ENCODE measurements around the gene VWA3B.

Gene VWA3B

DNA sequence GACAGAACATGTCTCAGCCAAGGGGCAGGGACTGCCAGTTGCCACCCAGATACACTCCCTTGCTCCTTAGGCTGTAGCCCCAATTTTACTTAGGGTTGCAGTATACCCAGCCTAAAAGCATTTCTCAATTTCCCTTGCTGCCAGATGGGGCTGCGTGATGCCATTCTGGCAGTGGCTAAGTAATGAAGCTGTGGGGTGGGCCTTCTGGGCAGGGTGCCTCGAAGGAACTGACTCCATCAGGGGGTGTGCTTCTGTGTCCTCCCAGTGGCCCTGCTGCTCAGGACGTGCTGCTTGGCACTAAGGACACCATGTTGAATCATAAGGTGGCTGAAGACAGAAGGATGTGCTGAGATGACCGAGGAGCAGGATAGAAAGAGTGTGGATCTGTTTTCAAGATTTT, 74.2 kb downstream of the VWA3B start:
- no peak for TF ChIP-seq OSR1 (CRISPR knock-in tag; IDR thresholded peaks at IDR 0.05)
- no peak for TF ChIP-seq ZFP30 (CRISPR knock-in tag; IDR thresholded peaks at IDR 0.05)
- TF ChIP-seq RARB (CRISPR knock-in tag; IDR thresholded peaks at IDR 0.05): no peak
- no peak for TF ChIP-seq ZNF70 (CRISPR knock-in tag; IDR thresholded peaks at IDR 0.05)
- TF ChIP-seq, protein P1, sequence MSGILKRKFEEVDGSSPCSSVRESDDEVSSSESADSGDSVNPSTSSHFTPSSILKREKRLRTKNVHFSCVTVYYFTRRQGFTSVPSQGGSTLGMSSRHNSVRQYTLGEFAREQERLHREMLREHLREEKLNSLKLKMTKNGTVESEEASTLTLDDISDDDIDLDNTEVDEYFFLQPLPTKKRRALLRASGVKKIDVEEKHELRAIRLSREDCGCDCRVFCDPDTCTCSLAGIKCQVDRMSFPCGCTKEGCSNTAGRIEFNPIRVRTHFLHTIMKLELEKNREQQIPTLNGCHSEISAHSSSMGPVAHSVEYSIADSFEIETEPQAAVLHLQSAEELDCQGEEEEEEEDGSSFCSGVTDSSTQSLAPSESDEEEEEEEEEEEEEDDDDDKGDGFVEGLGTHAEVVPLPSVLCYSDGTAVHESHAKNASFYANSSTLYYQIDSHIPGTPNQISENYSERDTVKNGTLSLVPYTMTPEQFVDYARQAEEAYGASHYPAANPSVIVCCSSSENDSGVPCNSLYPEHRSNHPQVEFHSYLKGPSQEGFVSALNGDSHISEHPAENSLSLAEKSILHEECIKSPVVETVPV (CRISPR knock-in tag; IDR thresholded peaks at IDR 0.05): no peak
- TF ChIP-seq, protein P2, sequence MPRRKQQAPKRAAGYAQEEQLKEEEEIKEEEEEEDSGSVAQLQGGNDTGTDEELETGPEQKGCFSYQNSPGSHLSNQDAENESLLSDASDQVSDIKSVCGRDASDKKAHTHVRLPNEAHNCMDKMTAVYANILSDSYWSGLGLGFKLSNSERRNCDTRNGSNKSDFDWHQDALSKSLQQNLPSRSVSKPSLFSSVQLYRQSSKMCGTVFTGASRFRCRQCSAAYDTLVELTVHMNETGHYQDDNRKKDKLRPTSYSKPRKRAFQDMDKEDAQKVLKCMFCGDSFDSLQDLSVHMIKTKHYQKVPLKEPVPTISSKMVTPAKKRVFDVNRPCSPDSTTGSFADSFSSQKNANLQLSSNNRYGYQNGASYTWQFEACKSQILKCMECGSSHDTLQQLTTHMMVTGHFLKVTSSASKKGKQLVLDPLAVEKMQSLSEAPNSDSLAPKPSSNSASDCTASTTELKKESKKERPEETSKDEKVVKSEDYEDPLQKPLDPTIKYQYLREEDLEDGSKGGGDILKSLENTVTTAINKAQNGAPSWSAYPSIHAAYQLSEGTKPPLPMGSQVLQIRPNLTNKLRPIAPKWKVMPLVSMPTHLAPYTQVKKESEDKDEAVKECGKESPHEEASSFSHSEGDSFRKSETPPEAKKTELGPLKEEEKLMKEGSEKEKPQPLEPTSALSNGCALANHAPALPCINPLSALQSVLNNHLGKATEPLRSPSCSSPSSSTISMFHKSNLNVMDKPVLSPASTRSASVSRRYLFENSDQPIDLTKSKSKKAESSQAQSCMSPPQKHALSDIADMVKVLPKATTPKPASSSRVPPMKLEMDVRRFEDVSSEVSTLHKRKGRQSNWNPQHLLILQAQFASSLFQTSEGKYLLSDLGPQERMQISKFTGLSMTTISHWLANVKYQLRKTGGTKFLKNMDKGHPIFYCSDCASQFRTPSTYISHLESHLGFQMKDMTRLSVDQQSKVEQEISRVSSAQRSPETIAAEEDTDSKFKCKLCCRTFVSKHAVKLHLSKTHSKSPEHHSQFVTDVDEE (CRISPR knock-in tag; IDR thresholded peaks at IDR 0.05): no peak
- no peak for TF ChIP-seq SNAI2 (CRISPR knock-in tag; IDR thresholded peaks at IDR 0.05)
- TF ChIP-seq, protein P3, sequence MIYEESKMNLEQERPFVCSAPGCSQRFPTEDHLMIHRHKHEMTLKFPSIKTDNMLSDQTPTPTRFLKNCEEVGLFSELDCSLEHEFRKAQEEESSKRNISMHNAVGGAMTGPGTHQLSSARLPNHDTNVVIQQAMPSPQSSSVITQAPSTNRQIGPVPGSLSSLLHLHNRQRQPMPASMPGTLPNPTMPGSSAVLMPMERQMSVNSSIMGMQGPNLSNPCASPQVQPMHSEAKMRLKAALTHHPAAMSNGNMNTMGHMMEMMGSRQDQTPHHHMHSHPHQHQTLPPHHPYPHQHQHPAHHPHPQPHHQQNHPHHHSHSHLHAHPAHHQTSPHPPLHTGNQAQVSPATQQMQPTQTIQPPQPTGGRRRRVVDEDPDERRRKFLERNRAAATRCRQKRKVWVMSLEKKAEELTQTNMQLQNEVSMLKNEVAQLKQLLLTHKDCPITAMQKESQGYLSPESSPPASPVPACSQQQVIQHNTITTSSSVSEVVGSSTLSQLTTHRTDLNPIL (CRISPR knock-in tag; IDR thresholded peaks at IDR 0.05; ENCODE audit: low read depth): no peak
- no peak for TF ChIP-seq ARNTL (CRISPR knock-in tag; IDR thresholded peaks at IDR 0.05; ENCODE audit: borderline replicate concordance, low read depth)
- no peak for TF ChIP-seq TOX (CRISPR knock-in tag; IDR thresholded peaks at IDR 0.05; ENCODE audit: borderline replicate concordance)
- TF ChIP-seq TCF4 (CRISPR knock-in tag; IDR thresholded peaks at IDR 0.05; ENCODE audit: borderline replicate concordance): no peak
- TF ChIP-seq ZNF565 (CRISPR knock-in tag; conservative IDR thresholded peaks at IDR 0.05; ENCODE audit: low read depth): no peak
- no peak for ATAC-seq

DNA sequence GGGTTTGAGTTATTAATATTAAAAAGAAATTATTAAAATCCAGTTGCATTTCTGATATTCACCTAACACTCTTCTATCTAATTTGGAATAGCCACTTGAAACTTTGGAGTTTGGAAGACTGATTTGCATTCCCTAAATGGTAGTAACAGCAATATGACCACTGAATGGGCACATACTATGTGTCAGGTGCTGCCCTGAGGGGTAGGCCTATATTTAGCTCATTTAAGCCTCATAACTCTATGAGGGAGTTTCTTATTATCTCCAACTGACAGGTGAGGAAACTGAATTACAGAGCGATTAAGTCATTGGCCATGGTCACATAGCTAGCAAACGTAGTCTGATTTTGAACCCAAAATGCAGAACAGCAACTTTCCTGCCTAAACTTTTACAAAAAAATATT, 77.3 kb downstream of the VWA3B start:
- ATAC-seq: no peak
- TF ChIP-seq ZNF70 (CRISPR knock-in tag; IDR thresholded peaks at IDR 0.05) (no peak), PPARA (CRISPR knock-in tag; IDR thresholded peaks at IDR 0.05; ENCODE audit: borderline replicate concordance) (no peak), TCF4 (CRISPR knock-in tag; IDR thresholded peaks at IDR 0.05; ENCODE audit: borderline replicate concordance) (no peak), ZC3H10 (CRISPR knock-in tag; IDR thresholded peaks at IDR 0.05) (no peak), ISL1 (CRISPR knock-in tag; IDR thresholded peaks at IDR 0.05) (no peak)
- TF ChIP-seq, protein P4, sequence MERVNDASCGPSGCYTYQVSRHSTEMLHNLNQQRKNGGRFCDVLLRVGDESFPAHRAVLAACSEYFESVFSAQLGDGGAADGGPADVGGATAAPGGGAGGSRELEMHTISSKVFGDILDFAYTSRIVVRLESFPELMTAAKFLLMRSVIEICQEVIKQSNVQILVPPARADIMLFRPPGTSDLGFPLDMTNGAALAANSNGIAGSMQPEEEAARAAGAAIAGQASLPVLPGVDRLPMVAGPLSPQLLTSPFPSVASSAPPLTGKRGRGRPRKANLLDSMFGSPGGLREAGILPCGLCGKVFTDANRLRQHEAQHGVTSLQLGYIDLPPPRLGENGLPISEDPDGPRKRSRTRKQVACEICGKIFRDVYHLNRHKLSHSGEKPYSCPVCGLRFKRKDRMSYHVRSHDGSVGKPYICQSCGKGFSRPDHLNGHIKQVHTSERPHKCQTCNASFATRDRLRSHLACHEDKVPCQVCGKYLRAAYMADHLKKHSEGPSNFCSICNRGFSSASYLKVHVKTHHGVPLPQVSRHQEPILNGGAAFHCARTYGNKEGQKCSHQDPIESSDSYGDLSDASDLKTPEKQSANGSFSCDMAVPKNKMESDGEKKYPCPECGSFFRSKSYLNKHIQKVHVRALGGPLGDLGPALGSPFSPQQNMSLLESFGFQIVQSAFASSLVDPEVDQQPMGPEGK (CRISPR knock-in tag; IDR thresholded peaks at IDR 0.05; ENCODE audit: borderline replicate concordance): no peak
- TF ChIP-seq, protein P3 (CRISPR knock-in tag; IDR thresholded peaks at IDR 0.05; ENCODE audit: low read depth): no peak
- TF ChIP-seq, protein P1 (CRISPR knock-in tag; IDR thresholded peaks at IDR 0.05): no peak
- TF ChIP-seq, protein P5, sequence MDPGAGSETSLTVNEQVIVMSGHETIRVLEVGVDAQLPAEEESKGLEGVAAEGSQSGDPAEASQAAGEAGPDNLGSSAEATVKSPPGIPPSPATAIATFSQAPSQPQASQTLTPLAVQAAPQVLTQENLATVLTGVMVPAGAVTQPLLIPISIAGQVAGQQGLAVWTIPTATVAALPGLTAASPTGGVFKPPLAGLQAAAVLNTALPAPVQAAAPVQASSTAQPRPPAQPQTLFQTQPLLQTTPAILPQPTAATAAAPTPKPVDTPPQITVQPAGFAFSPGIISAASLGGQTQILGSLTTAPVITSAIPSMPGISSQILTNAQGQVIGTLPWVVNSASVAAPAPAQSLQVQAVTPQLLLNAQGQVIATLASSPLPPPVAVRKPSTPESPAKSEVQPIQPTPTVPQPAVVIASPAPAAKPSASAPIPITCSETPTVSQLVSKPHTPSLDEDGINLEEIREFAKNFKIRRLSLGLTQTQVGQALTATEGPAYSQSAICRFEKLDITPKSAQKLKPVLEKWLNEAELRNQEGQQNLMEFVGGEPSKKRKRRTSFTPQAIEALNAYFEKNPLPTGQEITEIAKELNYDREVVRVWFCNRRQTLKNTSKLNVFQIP (CRISPR knock-in tag; IDR thresholded peaks at IDR 0.05; ENCODE audit: borderline replicate concordance, low read depth): no peak

All from SK-N-SH treated with all-trans-retinoic acid at 6 μM for 48 hours (cell line).